HG03378 (cell line): ENCODE results near the gene TIMP2.
"Not testable (repeated sequence)": the region's sequence is repeated elsewhere in the genome, so short reads cannot be mapped to it uniquely, and the experiment has no call there.

ENCODE experiments used
- ATAC-seq: cut with Tn5 transposase; IDR thresholded peaks from one replicate; pipeline ENCODE4 v1.9.1; 2021; ENCODE audit warnings: mild to moderate bottlenecking, moderate library complexity; ENCODE audit not compliant: unreplicated experiment

Gene TIMP2

GRCh38 chr17:78933025-78933958 lies 8.1 kb upstream of the TIMP2 start:
- ATAC-seq, result no peak

DNA sequence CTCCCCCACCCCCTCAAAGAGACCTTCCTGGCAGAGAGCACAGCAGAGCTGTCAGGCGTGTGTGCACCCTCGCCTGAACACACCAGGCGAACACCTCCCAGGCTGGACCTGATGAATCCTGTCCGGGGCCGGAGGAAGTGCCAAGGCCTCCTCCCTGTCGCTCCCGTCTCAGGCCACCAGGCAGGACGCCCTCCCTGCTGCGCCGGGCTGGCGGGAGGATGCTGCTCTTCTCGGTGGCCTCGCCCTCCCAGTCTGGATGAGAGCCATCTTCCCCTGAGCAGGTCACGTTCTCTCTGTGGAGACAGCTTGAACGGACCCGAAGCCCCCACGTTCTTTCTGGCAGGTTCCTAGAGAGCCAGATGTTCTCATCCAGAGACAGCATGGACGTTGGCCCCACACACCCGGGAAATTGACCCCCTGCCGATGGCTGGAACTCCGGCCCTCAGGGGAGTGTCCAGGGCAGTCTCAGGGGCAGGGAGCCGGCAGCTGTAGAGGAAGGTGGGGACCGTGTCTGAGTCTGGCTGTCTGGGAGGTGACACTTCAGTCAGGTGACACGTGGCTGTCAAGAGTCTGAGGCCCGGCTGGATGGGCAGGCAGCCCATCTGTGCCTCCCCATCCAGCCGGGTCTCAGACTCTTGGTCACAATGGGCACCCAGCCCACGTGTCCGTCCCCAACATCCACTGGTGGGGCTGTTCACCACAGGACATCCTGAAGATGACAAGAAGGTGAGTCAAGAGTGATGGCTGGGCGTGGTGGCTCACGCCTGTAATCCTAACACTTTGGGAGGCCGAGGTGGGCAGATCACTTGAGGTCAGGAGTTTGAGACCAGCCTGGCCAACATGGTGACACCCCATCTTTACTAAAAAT lies 5.0 kb upstream of the TIMP2 start:
- ATAC-seq, result no peak

DNA sequence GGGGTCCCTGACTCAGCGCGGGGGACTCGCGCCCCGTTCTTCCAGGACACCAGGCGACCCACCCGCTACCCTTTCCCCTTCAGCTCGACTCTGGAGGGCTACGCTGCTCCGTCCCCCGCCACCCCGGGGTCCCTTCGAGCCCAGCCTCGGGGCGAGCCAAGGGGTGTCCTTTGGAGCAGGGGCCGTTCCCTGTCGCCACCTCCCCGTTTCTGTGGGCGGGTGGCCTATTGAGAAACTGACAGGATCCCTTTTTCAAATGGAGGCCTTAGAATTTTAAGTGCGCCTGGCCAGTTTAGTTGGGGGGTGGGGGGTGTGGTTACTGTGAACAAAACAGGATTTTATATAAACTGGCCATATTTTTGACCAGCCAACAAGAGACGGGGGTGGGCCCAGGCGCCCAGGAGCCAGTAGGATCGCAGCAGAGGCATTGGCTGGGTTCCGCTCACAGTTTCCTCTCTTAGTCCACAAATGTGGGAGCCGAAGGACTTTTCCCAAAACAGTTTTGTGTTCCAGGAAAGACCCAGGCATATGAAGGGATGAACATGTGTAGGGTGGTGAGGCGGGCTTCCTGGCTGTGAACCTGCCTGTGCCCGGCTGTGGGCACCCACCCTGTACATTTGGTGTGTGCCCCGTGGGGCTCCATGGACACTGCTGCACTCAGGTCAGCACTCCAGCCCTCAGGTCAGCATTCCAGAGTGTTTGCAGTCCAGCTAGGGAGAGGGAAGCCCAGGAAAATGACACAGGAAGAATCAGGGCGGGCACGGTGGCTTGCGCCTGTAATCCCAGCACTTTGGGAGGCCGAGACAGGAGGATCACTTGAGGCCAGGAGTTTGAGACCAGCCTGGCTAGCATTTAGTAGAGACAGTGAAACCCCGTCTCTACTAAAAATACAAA lies 722 bp upstream of the TIMP2 start:
- no peak for ATAC-seq

GRCh38 chr17:78924481-78925151 lies 571 bp downstream of the TIMP2 start:
- ATAC-seq, result no peak

DNA sequence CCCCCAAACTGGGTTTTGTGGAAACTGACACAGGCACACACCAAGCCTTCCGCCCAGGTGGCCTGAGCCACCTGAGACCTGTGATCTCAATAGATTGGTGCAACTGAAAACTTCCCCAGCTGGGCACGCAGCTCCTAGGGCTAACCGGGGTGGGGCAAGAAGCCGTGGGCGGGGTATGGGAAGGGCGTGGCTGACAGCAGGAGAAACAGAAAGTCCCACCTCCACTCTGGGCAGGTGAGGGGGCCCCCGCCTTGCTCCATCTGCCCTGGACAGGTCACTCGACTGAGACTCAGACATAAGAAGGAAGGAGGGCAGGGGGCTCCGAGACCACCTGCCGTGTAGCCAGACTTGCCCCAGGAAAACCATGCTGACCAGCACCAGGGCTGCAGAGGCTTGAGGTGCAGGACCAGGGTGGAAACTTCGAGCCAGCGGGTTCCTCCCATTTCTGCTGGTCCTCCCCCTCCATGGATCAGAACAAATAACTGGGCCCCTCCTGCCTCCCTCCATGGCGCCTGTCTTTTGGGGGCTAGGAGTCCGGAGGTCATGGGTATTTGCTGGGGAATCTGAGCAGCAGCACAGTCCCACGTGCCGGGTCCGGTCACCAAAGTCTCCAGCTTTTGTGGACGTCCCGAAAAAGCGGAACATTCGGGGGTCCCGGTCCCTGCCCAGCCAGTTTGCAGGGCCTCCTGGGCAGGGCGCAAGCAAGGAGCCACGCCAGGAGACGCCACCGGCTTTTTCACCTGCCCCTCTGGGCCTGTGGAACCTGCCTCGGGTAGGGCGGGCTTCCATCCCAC lies 1.3 kb downstream of the TIMP2 start:
- no peak for ATAC-seq

DNA sequence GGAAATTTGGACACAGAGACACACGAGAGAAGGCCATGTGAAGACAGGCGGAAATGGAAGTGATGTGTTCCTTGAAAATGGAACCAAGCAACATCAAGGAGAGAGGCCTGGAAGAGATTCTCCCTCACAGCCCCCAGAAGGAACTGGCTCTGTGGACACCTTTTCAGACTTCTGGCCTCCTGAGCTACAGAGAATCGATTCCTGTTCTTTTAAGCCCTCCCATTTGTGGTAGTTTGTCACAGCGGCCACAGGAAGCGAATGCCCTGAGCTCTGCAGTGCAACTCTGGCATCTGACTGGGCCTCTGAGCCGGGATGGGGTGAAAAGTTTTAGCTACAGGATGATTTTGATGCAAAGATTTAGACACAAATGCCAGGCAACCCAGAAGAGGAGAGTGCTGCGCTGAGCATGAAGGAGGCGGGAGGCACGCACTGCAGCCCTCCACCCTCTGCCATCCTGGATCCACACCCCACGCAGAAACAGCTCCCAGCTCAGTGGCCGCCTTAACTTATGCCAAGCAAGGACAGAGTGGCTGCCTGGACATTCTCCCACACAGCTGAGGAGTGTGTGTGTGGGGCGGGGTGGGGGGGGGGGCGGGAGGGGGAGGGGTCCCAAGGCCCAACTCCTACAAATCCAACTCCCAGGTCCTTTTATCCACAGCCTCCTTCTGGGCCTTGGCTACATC lies 2.2 kb downstream of the TIMP2 start:
- no peak for ATAC-seq

DNA sequence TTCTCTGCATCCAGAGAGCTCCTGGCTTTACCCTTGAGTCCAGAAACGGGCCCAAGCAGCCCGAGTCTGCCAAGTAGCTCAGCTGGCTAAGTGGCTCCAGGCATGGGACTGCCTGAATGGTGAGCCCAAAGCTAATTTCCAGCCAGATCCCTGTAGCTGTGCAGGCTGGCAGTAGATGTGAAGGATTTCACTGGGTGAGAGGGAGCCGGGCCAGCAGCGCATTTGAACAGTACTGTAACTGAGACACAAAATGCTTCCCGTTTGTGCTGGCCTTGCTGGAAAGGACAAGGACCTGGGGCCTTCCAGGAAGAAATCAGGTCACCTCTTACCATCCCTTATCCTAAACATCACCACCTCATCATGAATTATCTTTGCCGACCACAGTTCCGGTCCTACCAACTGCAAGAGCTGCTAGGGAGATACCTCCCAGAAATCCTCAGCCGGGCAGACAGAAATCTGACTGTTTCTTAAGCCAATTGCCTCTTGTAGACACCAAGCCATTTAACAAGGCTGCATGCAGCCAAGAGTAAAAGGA lies 3.7 kb downstream of the TIMP2 start:
- ATAC-seq, result no peak

DNA sequence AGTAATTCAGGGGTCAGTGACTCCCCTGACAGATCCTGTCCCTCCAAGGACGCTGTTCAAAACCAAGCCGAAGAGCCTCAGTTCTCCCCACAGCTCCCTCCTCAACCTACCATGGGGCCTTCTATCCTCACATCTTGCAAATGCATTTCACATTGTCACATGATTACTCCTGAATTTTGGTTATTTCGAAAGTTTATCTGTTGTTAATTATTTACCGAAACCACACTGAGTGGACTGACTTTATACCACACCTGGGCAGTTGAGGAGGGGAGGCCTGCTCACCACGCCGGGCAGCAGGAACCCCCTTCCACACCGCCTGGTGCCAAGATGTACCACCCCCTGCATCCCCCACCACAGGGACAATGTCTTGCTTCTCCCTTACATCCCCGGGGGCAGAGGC lies 4.7 kb downstream of the TIMP2 start:
- no peak for ATAC-seq

GRCh38 chr17:78919861-78920450 lies 5.2 kb downstream of the TIMP2 start:
- no peak for ATAC-seq

- ATAC-seq, result no peak
These were observed 6.2 kb downstream of the TIMP2 start for GRCh38 chr17:78918979-78919378.

DNA sequence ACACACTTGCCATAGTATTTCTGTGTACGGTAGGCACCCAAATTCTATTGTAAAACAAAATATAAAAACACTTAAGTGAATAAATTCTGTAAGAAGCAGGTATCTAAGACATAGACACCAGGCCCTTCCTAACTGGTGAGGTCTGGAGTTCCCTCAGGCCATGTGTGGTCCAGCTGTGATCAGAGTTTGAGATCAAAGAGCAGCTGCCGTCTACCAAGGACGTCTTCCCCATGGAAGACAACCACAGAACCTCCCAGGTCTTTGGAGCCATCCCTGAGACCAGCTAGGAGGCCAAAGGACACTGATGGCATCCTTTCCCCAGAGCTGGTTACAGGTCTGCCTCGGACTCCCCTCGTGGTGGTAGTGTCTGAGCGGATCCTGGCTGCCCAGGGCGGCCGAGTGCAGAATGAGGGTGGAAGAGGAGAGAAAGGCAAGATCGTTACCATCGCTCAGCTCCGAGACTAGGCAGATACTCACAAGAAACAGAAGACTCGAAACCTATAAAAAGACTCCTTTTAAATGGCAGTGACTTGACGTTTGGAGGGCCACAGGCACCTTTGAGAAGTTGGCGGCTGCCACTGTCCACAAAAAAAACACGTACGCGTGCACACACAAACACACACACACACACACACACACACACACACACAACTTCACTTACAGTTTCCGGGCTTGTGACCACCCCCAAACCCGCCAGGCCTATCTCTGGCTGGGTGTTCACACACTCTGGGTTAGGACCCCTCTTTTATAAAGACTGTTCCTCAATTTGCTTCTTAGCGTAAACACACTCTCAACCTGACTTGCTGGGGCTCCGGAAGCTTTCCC lies 7.5 kb downstream of the TIMP2 start:
- ATAC-seq, result no peak

GRCh38 chr17:78915872-78916632 lies 9.1 kb downstream of the TIMP2 start:
- no peak for ATAC-seq

DNA sequence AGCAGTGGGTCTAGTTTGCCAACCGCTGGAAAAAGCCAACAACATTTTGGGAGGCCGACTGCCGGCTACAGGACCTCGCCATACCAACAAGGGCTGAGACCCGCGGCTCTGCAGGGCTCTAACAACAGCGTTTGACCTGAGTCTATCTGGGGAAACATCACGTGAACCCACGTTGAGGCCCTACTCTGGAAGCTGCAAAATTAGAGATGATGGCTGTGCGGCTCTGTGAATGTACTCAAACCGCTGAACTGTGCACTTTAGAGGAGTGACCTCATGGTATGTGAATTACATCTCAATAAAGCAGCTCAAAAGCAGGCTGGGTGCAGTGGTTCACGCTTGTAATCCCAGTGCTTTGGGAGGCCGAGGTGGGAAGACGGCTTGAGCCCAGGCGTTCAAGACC lies 12.1 kb downstream of the TIMP2 start:
- no peak for ATAC-seq

DNA sequence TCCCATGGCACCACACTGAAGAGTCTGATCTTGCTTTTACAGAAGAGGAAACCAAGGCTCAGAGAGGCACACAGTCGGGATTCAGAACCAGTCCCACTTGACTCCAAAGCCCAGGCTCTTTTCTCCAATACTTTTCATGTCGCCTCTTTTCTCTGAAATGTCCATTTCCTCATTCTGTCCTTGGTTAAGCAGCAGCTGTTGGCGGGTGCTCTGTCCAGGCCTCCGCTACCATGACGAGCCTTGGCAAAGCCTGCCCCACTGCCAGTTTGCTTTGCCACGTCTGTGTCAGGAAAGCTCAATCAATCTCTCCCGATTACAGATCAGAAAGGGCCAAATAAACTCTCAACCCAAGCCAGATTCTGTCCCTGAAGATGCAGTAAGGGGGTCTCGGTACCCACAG lies 13.1 kb downstream of the TIMP2 start:
- ATAC-seq, result no peak

GRCh38 chr17:78911543-78911942 lies 13.6 kb downstream of the TIMP2 start:
- ATAC-seq, result not testable (repeated sequence)

GRCh38 chr17:78910497-78911284 lies 14.5 kb downstream of the TIMP2 start:
- no peak for ATAC-seq
